HCT116 (cell line): ENCODE data around the gene ATG5. TPM values are rescaled to one million over a fixed set of nuclear protein-coding genes. Genes with fewer than 3 reads are reported as not detected.

ENCODE experiments used
- ATAC-seq: fragments of 200-7000 bp; cut with Tn5 transposase; 2 replicates; pipeline ENCODE4 v1.9.1; 2020; ENCODE audit warnings: mild to moderate bottlenecking, moderate library complexity
- BruUV-seq: library from RNA; stranded (reverse); fragments of 400-500 nt; replicated peaks from 2 replicates; lab custom pipeline; 2021; lab: Mats Ljungman, UMichigan
- CTCF ChIA-PET: fragments of 300-600 bp; sonication (Branson Sonifier 250); formaldehyde crosslinking; loops from one replicate; lab custom pipeline; 2021; ENCODE audit warnings: antibody characterized with exemption; lab: Charles Lee
- POLR2A ChIA-PET: fragments of 300-600, 350-600 bp; sonication (Branson Sonifier 250); formaldehyde crosslinking; loops from one replicate; lab custom pipeline; 2021; ENCODE audit warnings: antibody characterized with exemption; lab: Charles Lee
- RAD21 ChIA-PET, 2 experiments: fragments of 300-600 bp; sonication (Branson Sonifier 250); formaldehyde crosslinking; loops; one replicate each; lab custom pipeline; 2023; ENCODE audit warnings: low total read pairs in 2 of 2; ENCODE audit not compliant: uncharacterized antibody in 2 of 2, unreplicated experiment in 2 of 2, low non-redundant PET in 1 of 2; lab: Charles Lee
- DNase-seq: peaks from one replicate; pipeline ENCODE4 v3.0.0-alpha.2; 2010; ENCODE audit warnings: low read depth, low spot score
- H2AFZ ChIP-seq: fragments of 200-600 bp; shearing (Covaris generic), sonication (generic); 2 replicates; pipeline ENCODE4 v1.6.1; 2017; ENCODE audit warnings: low read depth, mixed run types, mixed read lengths, antibody characterized with exemption, low read length; ENCODE audit not compliant: poor library complexity, severe bottlenecking
- H3K27ac ChIP-seq: 2 replicates; pipeline ENCODE4 v1.5.1; 2012; ENCODE audit warnings: low read depth, low read length
- H3K27me3 ChIP-seq: fragments of 200-600 bp; sonication (generic); 2 replicates; pipeline ENCODE4 v1.6.1; 2016; ENCODE audit warnings: mixed run types, low read length, mixed read lengths; ENCODE audit not compliant: insufficient read depth
- H3K36me3 ChIP-seq, 2 experiments: fragments of 200-500 bp in 1 of 2; fragments of 200-600 bp in 1 of 2; sonication (Bioruptor generic) in 1 of 2; sonication (generic) in 1 of 2; 2 replicates each; pipeline versions ENCODE4 v1.5.1 to v1.6.1; 2014 to 2016; ENCODE audit warnings: low read length in 2 of 2, inconsistent platforms in 1 of 2, mixed read lengths in 1 of 2, mixed run types in 1 of 2; ENCODE audit not compliant: insufficient read depth in 2 of 2, control insufficient read depth in 1 of 2
- H3K4me1 ChIP-seq, 2 experiments: fragments of 200-600 bp in 1 of 2; sonication (generic) in 1 of 2; 2 replicates each; pipeline versions ENCODE4 v1.5.1 to v1.6.1; 2012 to 2017; ENCODE audit warnings: low read length in 2 of 2, inconsistent platforms in 1 of 2, mild to moderate bottlenecking in 1 of 2, mixed read lengths in 1 of 2, mixed run types in 1 of 2, moderate library complexity in 1 of 2; ENCODE audit not compliant: insufficient read depth in 2 of 2, control insufficient read depth in 1 of 2
- H3K4me2 ChIP-seq: fragments of 200-600 bp; sonication (generic); 2 replicates; pipeline ENCODE4 v1.6.1; 2017; ENCODE audit warnings: mixed run types, low read length, mixed read lengths
- H3K4me3 ChIP-seq, 2 experiments: fragments of 200-600 bp in 1 of 2; sonication (generic) in 1 of 2; replicated peaks in 1 of 2; 2 replicates each; pipeline ENCODE4 v1.5.1; 2011 to 2016; ENCODE audit warnings: low read length in 2 of 2, control low read depth in 1 of 2, low read depth in 1 of 2, mild to moderate bottlenecking in 1 of 2, mixed read lengths in 1 of 2, mixed run types in 1 of 2
- H3K79me2 ChIP-seq: fragments of 200-600 bp; sonication (generic); 2 replicates; pipeline ENCODE4 v1.6.1; 2017; ENCODE audit warnings: mild to moderate bottlenecking, mixed run types, low read length, moderate library complexity, mixed read lengths; ENCODE audit not compliant: insufficient read depth
- H3K9ac ChIP-seq: fragments of 200-600 bp; sonication (generic); 2 replicates; pipeline ENCODE4 v1.6.1; 2016; ENCODE audit warnings: low read length, mixed read lengths
- H3K9me2 ChIP-seq: fragments of 200-600 bp; sonication (generic), shearing (Covaris generic); 2 replicates; pipeline ENCODE4 v1.6.1; 2017; ENCODE audit warnings: mixed run types, mild to moderate bottlenecking, moderate library complexity; ENCODE audit not compliant: insufficient read depth
- H3K9me3 ChIP-seq, 2 experiments: fragments of 200-500 bp in 1 of 2; fragments of 200-600 bp in 1 of 2; sonication (Bioruptor generic) in 1 of 2; sonication (generic) in 1 of 2; 2 replicates each; pipeline ENCODE4 v1.6.1; 2014 to 2017; ENCODE audit warnings: low read length in 2 of 2, mixed read lengths in 2 of 2, inconsistent platforms in 1 of 2, low read depth in 1 of 2, mild to moderate bottlenecking in 1 of 2, mixed run types in 1 of 2, moderate library complexity in 1 of 2; ENCODE audit not compliant: control insufficient read depth in 1 of 2, insufficient read depth in 1 of 2
- H4K20me1 ChIP-seq: fragments of 200-600 bp; sonication (generic), shearing (Covaris generic); 2 replicates; pipeline ENCODE4 v1.6.1; 2017; ENCODE audit warnings: mixed run types, mild to moderate bottlenecking, moderate library complexity; ENCODE audit not compliant: insufficient read depth
- CBX3 ChIP-seq: IDR thresholded peaks from 2 replicates; pipeline ENCODE4 v1.6.1; 2012; ENCODE audit warnings: low read depth
- CEBPB ChIP-seq: IDR thresholded peaks from 2 replicates; pipeline ENCODE4 v1.6.1; 2012; ENCODE audit warnings: low read depth
- EGR1 ChIP-seq: IDR thresholded peaks from 2 replicates; pipeline ENCODE4 v1.6.1; 2012; ENCODE audit warnings: low read depth
- ELF1 ChIP-seq: IDR thresholded peaks from 2 replicates; pipeline ENCODE4 v1.6.1; 2012; ENCODE audit warnings: low read depth, borderline replicate concordance
- EZH2phosphoT487 ChIP-seq: fragments of 200-600 bp; IDR thresholded peaks from 2 replicates; pipeline ENCODE4 v1.6.1; 2018; ENCODE audit warnings: antibody characterized with exemption, borderline replicate concordance
- FOSL1 ChIP-seq: IDR thresholded peaks from 2 replicates; pipeline ENCODE4 v1.6.1; 2012; ENCODE audit warnings: low read depth
- JUND ChIP-seq: IDR thresholded peaks from 2 replicates; pipeline ENCODE4 v1.6.1; 2012
- POLR2AphosphoS5 ChIP-seq: IDR thresholded peaks from 2 replicates; pipeline ENCODE4 v1.6.1; 2011; ENCODE audit warnings: mild to moderate bottlenecking, low read depth, low read length, moderate library complexity
- RAD21 ChIP-seq: IDR thresholded peaks from 2 replicates; pipeline ENCODE4 v1.6.1; 2012; ENCODE audit warnings: low read depth, mild to moderate bottlenecking
- TCF7L2 ChIP-seq: IDR thresholded peaks from 2 replicates; pipeline ENCODE4 v1.7.0; 2011; ENCODE audit warnings: borderline replicate concordance, inconsistent platforms; ENCODE audit not compliant: insufficient read depth, insufficient read length; ENCODE audit errors: extremely low read depth
- ZFX ChIP-seq: fragments of 450-650 bp; IDR thresholded peaks from 2 replicates; pipeline ENCODE4 v1.6.1; 2017
- intact Hi-C: fragments of 100-400 bp; cut with micrococcal nuclease; formaldehyde crosslinking; loops from 2 replicates; pipeline ENCODE4 v1.10.0; 2022
- total RNA-seq: library from RNA; stranded (reverse); gene quantifications from one replicate; pipeline ENCODE4 v1.2.1, GENCODE V29; 2021; ENCODE audit not compliant: unreplicated experiment
- TF ChIP-seq, protein P1 (sequence below): IDR thresholded peaks from 2 replicates; pipeline ENCODE4 v1.6.1; 2012
- TF ChIP-seq, protein P2 (sequence below), 3 experiments: fragments of 200-600 bp in 1 of 3; sonication (generic) in 1 of 3; IDR thresholded peaks in 2 of 3; conservative IDR thresholded peaks in 1 of 3; 2 replicates each; pipeline ENCODE4 v1.5.1; 2012 to 2017; ENCODE audit warnings: low read depth in 2 of 3, low read length in 2 of 3, antibody characterized with exemption in 1 of 3, borderline replicate concordance in 1 of 3, control low read depth in 1 of 3, mild to moderate bottlenecking in 1 of 3, mixed read lengths in 1 of 3, mixed run types in 1 of 3, moderate library complexity in 1 of 3; ENCODE audit not compliant: insufficient read depth in 1 of 3
- TF ChIP-seq, protein P3 (sequence below): IDR thresholded peaks from 2 replicates; pipeline ENCODE4 v1.6.1; 2012; ENCODE audit warnings: low read depth
- TF ChIP-seq, protein P4 (sequence below): IDR thresholded peaks from 2 replicates; pipeline ENCODE4 v1.6.1; 2012

Gene ATG5
- total RNA-seq, 1 experiment from 2014 or later: 39.6 TPM

DNA sequence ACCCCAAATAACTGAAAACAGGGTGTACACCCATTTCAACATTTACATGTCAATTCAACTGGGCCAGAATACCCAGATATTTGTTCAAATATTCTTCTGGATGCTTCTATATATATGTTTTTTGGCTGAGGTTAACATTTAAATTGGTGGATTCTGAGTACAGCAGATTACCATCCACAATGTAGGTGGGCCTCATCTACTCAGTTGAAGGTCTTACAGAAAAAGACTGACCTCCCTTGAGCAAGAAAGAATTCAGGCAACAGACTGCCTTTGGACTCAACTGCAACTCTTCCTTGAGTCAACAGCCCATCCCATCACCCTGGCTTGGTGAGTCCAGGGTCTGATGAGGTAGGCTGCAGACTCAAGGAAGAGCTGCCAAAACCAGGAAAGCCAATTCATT lies 84.1 kb downstream of the ATG5 start:
- no peak for TF ChIP-seq CEBPB
- TF ChIP-seq, protein P1, sequence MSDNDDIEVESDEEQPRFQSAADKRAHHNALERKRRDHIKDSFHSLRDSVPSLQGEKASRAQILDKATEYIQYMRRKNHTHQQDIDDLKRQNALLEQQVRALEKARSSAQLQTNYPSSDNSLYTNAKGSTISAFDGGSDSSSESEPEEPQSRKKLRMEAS: no peak
- no peak for TF ChIP-seq ZFX
- no peak for TF ChIP-seq TCF7L2
- TF ChIP-seq EZH2phosphoT487: no peak
- TF ChIP-seq, protein P2, sequence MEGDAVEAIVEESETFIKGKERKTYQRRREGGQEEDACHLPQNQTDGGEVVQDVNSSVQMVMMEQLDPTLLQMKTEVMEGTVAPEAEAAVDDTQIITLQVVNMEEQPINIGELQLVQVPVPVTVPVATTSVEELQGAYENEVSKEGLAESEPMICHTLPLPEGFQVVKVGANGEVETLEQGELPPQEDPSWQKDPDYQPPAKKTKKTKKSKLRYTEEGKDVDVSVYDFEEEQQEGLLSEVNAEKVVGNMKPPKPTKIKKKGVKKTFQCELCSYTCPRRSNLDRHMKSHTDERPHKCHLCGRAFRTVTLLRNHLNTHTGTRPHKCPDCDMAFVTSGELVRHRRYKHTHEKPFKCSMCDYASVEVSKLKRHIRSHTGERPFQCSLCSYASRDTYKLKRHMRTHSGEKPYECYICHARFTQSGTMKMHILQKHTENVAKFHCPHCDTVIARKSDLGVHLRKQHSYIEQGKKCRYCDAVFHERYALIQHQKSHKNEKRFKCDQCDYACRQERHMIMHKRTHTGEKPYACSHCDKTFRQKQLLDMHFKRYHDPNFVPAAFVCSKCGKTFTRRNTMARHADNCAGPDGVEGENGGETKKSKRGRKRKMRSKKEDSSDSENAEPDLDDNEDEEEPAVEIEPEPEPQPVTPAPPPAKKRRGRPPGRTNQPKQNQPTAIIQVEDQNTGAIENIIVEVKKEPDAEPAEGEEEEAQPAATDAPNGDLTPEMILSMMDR (IDR thresholded peaks at IDR 0.05 in 2 of 3, conservative IDR thresholded peaks at IDR 0.05 in 1 of 3; ENCODE audit: borderline replicate concordance in 1 of 3, insufficient read depth in 1 of 3, low read depth in 2 of 3, low read length in 2 of 3): no peak
- no peak for TF ChIP-seq EGR1
- TF ChIP-seq, protein P3, sequence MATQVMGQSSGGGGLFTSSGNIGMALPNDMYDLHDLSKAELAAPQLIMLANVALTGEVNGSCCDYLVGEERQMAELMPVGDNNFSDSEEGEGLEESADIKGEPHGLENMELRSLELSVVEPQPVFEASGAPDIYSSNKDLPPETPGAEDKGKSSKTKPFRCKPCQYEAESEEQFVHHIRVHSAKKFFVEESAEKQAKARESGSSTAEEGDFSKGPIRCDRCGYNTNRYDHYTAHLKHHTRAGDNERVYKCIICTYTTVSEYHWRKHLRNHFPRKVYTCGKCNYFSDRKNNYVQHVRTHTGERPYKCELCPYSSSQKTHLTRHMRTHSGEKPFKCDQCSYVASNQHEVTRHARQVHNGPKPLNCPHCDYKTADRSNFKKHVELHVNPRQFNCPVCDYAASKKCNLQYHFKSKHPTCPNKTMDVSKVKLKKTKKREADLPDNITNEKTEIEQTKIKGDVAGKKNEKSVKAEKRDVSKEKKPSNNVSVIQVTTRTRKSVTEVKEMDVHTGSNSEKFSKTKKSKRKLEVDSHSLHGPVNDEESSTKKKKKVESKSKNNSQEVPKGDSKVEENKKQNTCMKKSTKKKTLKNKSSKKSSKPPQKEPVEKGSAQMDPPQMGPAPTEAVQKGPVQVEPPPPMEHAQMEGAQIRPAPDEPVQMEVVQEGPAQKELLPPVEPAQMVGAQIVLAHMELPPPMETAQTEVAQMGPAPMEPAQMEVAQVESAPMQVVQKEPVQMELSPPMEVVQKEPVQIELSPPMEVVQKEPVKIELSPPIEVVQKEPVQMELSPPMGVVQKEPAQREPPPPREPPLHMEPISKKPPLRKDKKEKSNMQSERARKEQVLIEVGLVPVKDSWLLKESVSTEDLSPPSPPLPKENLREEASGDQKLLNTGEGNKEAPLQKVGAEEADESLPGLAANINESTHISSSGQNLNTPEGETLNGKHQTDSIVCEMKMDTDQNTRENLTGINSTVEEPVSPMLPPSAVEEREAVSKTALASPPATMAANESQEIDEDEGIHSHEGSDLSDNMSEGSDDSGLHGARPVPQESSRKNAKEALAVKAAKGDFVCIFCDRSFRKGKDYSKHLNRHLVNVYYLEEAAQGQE: no peak
- TF ChIP-seq, protein P4, sequence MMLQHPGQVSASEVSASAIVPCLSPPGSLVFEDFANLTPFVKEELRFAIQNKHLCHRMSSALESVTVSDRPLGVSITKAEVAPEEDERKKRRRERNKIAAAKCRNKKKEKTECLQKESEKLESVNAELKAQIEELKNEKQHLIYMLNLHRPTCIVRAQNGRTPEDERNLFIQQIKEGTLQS: no peak
- no peak for TF ChIP-seq ELF1
- no peak for TF ChIP-seq JUND
- TF ChIP-seq CBX3: no peak
- no peak for TF ChIP-seq RAD21
- TF ChIP-seq FOSL1: no peak
- no peak for TF ChIP-seq POLR2AphosphoS5
- H3K27me3 ChIP-seq: no peaks in the 10 kb centered on the region
- BruUV-seq: no TSS peak
- H3K4me3 ChIP-seq: no peak overlapping the region
- no peak overlapping the region for H3K9ac ChIP-seq
- intact Hi-C loops: no loop called here
- no peak for DNase-seq
- H3K36me3 ChIP-seq: no peaks in the 10 kb centered on the region
- no peak overlapping the region for H3K27ac ChIP-seq
- H2AFZ ChIP-seq: no peak overlapping the region
- H3K9me3 ChIP-seq: no peaks in the 10 kb centered on the region
- CTCF ChIA-PET: no interaction called here
- H3K4me1 ChIP-seq: no peaks in the 10 kb centered on the region
- H3K79me2 ChIP-seq: peaks cover 21% of the 10 kb centered on the region; the same call in 1 of the 2 replicates
- ATAC-seq: no peak
- H4K20me1 ChIP-seq: 0 out of 2 replicates have a peak, but pooled peaks cover 4% of the 10 kb centered on the region
- no peak overlapping the region for H3K4me2 ChIP-seq
- no peaks in the 10 kb centered on the region for H3K9me2 ChIP-seq
- RAD21 ChIA-PET: no interaction called here
- POLR2A ChIA-PET: no interaction called here
